Measurements from ENCODE around the gene SLC15A4.

DNA sequence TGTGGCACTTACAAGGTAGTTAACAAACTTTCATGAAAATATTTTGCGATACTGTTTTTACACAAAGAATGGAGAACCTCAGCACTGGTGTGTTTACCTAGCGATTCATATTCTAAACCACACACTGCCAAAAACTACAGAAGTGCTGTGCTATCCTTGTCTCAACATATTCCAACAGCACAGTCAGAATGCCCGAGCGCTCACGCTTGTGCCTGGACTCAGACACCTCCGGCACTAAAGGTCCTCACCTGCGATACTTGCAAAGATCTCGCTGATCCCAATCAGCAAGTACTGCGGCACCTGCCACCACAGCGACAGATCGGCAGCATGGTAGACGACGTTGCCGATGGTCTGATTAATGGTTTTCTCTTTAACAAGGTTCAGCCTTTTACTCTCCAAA is 23.2 kb downstream of the SLC15A4 start:
- TF ChIP-seq, protein P1, sequence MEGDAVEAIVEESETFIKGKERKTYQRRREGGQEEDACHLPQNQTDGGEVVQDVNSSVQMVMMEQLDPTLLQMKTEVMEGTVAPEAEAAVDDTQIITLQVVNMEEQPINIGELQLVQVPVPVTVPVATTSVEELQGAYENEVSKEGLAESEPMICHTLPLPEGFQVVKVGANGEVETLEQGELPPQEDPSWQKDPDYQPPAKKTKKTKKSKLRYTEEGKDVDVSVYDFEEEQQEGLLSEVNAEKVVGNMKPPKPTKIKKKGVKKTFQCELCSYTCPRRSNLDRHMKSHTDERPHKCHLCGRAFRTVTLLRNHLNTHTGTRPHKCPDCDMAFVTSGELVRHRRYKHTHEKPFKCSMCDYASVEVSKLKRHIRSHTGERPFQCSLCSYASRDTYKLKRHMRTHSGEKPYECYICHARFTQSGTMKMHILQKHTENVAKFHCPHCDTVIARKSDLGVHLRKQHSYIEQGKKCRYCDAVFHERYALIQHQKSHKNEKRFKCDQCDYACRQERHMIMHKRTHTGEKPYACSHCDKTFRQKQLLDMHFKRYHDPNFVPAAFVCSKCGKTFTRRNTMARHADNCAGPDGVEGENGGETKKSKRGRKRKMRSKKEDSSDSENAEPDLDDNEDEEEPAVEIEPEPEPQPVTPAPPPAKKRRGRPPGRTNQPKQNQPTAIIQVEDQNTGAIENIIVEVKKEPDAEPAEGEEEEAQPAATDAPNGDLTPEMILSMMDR (IDR thresholded peaks at IDR 0.05 in 8 of 11, conservative IDR thresholded peaks at IDR 0.05 in 3 of 11) = no peak
- no peak for TF ChIP-seq POLR2A (IDR thresholded peaks at IDR 0.05)

All from spleen (tissue), 7 donors.